ENCODE results near the gene SIAH1.

GRCh38 chr16:48430890-48431289 is 45.7 kb upstream of the SIAH1 start:
- no peak for TF ChIP-seq ZNF350 (tag by site-specific recombination; IDR thresholded peaks at IDR 0.05)
- no peak for TF ChIP-seq CTCF (tag by site-specific recombination; IDR thresholded peaks at IDR 0.05)
- TF ChIP-seq GLI2 (tag by site-specific recombination; IDR thresholded peaks at IDR 0.05; ENCODE audit: borderline replicate concordance, low read depth) = no peak
- TF ChIP-seq ZNF660 (tag by site-specific recombination; IDR thresholded peaks at IDR 0.05) = no peak
- TF ChIP-seq ZNF426 (tag by site-specific recombination; IDR thresholded peaks at IDR 0.05) = no peak
- no peak for TF ChIP-seq ZBTB7A (tag by site-specific recombination; IDR thresholded peaks at IDR 0.05; ENCODE audit: low read depth)
- no peak for TF ChIP-seq ZBTB20 (tag by site-specific recombination; IDR thresholded peaks at IDR 0.05)
- TF ChIP-seq FEZF1 (tag by site-specific recombination; IDR thresholded peaks at IDR 0.05) = no peak
- TF ChIP-seq ZNF639 (tag by site-specific recombination; IDR thresholded peaks at IDR 0.05) = no peak
- TF ChIP-seq ZNF37A (tag by site-specific recombination; IDR thresholded peaks at IDR 0.05) = no peak
- TF ChIP-seq GLI4 (tag by site-specific recombination; IDR thresholded peaks at IDR 0.05) = no peak
- no peak for TF ChIP-seq ZNF138 (tag by site-specific recombination; IDR thresholded peaks at IDR 0.05; ENCODE audit: borderline replicate concordance)
- TF ChIP-seq PATZ1 (tag by site-specific recombination; IDR thresholded peaks at IDR 0.05) = no peak
- no peak for TF ChIP-seq SALL2 (tag by site-specific recombination; IDR thresholded peaks at IDR 0.05; ENCODE audit: borderline replicate concordance)
